HEK293 (cell line): ENCODE data around the gene USP36.
A peak's percentile ranks its signal among the peaks of the same experiment; 100 is the strongest.

Source experiments
- KLF1 ChIP-seq: fragments of 450-650 bp; formaldehyde crosslinking; IDR thresholded peaks from 2 replicates; pipeline ENCODE4 v1.5.1; 2016; ENCODE audit warnings: missing biosample characterization, missing genetic modification characterization
- ZNF169 ChIP-seq: fragments of 450-650 bp; formaldehyde crosslinking; IDR thresholded peaks from 2 replicates; pipeline ENCODE4 v1.5.1; 2016; ENCODE audit warnings: missing biosample characterization, missing genetic modification characterization
- ZNF394 ChIP-seq: fragments of 450-650 bp; formaldehyde crosslinking; IDR thresholded peaks from 2 replicates; pipeline ENCODE4 v1.5.1; 2016; ENCODE audit warnings: missing biosample characterization, missing genetic modification characterization, mild to moderate bottlenecking, moderate library complexity, borderline replicate concordance
- ZNF404 ChIP-seq: fragments of 450-650 bp; formaldehyde crosslinking; IDR thresholded peaks from 2 replicates; pipeline ENCODE4 v1.5.1; 2017; ENCODE audit warnings: missing biosample characterization, missing genetic modification characterization
- ZNF792 ChIP-seq: fragments of 450-650 bp; formaldehyde crosslinking; IDR thresholded peaks from 2 replicates; pipeline ENCODE4 v1.5.1; 2016; ENCODE audit warnings: missing biosample characterization, missing genetic modification characterization
- ZSCAN16 ChIP-seq: fragments of 450-650 bp; formaldehyde crosslinking; IDR thresholded peaks from 2 replicates; pipeline ENCODE4 v1.5.1; 2016; ENCODE audit warnings: missing biosample characterization, missing genetic modification characterization
- TF ChIP-seq, protein P1 (sequence below): fragments of 450-650 bp; formaldehyde crosslinking; IDR thresholded peaks from 2 replicates; pipeline ENCODE4 v1.5.1; 2016; ENCODE audit warnings: missing biosample characterization, missing genetic modification characterization
- TF ChIP-seq, protein P2 (sequence below): fragments of 450-650 bp; formaldehyde crosslinking; IDR thresholded peaks from 2 replicates; pipeline ENCODE4 v1.5.1; 2016; ENCODE audit warnings: missing biosample characterization, missing genetic modification characterization, borderline replicate concordance
- TF ChIP-seq, protein P3 (sequence below): fragments of 450-650 bp; formaldehyde crosslinking; optimal IDR thresholded peaks from 2 replicates; pipeline ENCODE3; 2016; ENCODE audit warnings: missing biosample characterization, mild to moderate bottlenecking, missing genetic modification characterization
- TF ChIP-seq, protein P4 (sequence below): fragments of 450-650 bp; formaldehyde crosslinking; IDR thresholded peaks from 2 replicates; pipeline ENCODE4 v1.5.1; 2016; ENCODE audit warnings: missing biosample characterization, missing genetic modification characterization

DNA sequence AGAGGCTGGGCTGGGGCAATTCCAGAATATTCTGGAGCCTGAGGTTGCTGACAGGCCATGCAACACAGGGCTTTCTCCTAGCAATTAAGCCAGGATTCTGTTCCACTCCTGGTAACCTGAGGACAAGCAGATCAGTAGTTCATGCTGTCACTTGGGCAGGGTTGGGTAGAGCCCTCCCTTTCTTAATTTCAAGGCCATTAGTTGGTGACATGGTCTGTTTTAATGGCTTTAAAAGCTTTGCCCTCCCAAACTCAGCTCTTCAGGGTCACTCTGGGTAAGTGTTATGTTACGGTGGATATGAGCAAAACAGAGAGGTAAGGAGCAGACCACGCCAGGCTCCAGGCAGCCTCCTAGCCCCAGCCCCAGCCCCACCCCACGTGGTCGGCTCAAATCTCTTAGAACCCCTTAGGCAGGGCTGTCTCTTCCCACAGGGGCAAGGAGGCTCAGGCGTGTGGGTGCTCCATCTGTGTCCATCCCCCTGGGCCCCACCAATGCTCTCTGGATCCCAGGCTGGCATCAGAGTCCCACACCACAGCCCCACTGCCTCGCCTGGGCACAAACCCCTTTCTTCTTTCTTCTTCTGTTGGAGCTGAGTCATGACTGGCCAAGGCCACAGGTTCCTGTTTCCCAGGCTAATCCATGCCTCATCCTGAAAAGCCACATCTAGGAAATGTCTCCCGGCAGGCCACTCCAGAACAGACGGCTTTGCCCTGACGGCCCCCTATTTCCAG, 34.9 kb upstream of the USP36 start:
- TF ChIP-seq, protein P1, sequence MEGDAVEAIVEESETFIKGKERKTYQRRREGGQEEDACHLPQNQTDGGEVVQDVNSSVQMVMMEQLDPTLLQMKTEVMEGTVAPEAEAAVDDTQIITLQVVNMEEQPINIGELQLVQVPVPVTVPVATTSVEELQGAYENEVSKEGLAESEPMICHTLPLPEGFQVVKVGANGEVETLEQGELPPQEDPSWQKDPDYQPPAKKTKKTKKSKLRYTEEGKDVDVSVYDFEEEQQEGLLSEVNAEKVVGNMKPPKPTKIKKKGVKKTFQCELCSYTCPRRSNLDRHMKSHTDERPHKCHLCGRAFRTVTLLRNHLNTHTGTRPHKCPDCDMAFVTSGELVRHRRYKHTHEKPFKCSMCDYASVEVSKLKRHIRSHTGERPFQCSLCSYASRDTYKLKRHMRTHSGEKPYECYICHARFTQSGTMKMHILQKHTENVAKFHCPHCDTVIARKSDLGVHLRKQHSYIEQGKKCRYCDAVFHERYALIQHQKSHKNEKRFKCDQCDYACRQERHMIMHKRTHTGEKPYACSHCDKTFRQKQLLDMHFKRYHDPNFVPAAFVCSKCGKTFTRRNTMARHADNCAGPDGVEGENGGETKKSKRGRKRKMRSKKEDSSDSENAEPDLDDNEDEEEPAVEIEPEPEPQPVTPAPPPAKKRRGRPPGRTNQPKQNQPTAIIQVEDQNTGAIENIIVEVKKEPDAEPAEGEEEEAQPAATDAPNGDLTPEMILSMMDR: no peak
- TF ChIP-seq ZNF169 (tag by site-specific recombination) (no peak), ZNF394 (no peak), KLF1 (tag by site-specific recombination) (peak; percentile 81), ZNF792 (tag by site-specific recombination) (no peak), ZNF404 (no peak), ZSCAN16 (tag by site-specific recombination) (no peak)
- TF ChIP-seq, protein P2, sequence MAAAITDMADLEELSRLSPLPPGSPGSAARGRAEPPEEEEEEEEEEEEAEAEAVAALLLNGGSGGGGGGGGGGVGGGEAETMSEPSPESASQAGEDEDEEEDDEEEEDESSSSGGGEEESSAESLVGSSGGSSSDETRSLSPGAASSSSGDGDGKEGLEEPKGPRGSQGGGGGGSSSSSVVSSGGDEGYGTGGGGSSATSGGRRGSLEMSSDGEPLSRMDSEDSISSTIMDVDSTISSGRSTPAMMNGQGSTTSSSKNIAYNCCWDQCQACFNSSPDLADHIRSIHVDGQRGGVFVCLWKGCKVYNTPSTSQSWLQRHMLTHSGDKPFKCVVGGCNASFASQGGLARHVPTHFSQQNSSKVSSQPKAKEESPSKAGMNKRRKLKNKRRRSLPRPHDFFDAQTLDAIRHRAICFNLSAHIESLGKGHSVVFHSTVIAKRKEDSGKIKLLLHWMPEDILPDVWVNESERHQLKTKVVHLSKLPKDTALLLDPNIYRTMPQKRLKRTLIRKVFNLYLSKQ: no peak
- TF ChIP-seq, protein P3, sequence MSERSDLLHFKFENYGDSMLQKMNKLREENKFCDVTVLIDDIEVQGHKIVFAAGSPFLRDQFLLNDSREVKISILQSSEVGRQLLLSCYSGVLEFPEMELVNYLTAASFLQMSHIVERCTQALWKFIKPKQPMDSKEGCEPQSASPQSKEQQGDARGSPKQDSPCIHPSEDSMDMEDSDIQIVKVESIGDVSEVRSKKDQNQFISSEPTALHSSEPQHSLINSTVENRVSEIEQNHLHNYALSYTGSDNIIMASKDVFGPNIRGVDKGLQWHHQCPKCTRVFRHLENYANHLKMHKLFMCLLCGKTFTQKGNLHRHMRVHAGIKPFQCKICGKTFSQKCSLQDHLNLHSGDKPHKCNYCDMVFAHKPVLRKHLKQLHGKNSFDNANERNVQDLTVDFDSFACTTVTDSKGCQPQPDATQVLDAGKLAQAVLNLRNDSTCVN (tag by site-specific recombination): no peak
- TF ChIP-seq, protein P4, sequence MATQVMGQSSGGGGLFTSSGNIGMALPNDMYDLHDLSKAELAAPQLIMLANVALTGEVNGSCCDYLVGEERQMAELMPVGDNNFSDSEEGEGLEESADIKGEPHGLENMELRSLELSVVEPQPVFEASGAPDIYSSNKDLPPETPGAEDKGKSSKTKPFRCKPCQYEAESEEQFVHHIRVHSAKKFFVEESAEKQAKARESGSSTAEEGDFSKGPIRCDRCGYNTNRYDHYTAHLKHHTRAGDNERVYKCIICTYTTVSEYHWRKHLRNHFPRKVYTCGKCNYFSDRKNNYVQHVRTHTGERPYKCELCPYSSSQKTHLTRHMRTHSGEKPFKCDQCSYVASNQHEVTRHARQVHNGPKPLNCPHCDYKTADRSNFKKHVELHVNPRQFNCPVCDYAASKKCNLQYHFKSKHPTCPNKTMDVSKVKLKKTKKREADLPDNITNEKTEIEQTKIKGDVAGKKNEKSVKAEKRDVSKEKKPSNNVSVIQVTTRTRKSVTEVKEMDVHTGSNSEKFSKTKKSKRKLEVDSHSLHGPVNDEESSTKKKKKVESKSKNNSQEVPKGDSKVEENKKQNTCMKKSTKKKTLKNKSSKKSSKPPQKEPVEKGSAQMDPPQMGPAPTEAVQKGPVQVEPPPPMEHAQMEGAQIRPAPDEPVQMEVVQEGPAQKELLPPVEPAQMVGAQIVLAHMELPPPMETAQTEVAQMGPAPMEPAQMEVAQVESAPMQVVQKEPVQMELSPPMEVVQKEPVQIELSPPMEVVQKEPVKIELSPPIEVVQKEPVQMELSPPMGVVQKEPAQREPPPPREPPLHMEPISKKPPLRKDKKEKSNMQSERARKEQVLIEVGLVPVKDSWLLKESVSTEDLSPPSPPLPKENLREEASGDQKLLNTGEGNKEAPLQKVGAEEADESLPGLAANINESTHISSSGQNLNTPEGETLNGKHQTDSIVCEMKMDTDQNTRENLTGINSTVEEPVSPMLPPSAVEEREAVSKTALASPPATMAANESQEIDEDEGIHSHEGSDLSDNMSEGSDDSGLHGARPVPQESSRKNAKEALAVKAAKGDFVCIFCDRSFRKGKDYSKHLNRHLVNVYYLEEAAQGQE: no peak
